HUES64 (cell line): ENCODE results near the gene NTM.

Experiments
- H3K27ac ChIP-seq: 2 replicates; pipeline ENCODE4 v1.7.0; 2013; ENCODE audit warnings: low read depth, low read length, inconsistent platforms
- H3K27me3 ChIP-seq: 2 replicates; pipeline ENCODE4 v1.6.1; 2013; ENCODE audit warnings: mild to moderate bottlenecking, low read length; ENCODE audit not compliant: insufficient read depth
- H3K36me3 ChIP-seq: 2 replicates; pipeline ENCODE4 v1.6.1; 2013; ENCODE audit warnings: mild to moderate bottlenecking, low read length; ENCODE audit not compliant: insufficient read depth
- H3K4me1 ChIP-seq: 2 replicates; pipeline ENCODE4 v1.6.1; 2013; ENCODE audit warnings: mild to moderate bottlenecking, low read length, moderate library complexity; ENCODE audit not compliant: insufficient read depth
- H3K4me3 ChIP-seq: 2 replicates; pipeline ENCODE4 v1.5.1; 2013; ENCODE audit warnings: mild to moderate bottlenecking, low read length, moderate library complexity
- H3K9ac ChIP-seq: 2 replicates; pipeline ENCODE4 v1.6.1; 2013; ENCODE audit warnings: mild to moderate bottlenecking, low read depth, low read length
- H3K9me3 ChIP-seq: 2 replicates; pipeline ENCODE4 v1.6.1; 2013; ENCODE audit warnings: low read depth, low read length; ENCODE audit not compliant: insufficient read depth
- WGBS: fragments of 150-250, 120-280 bp; methylation state at CpG from one replicate; pipeline ENCODE4 v1.1.7; 2013; ENCODE audit warnings: missing lambda C conversion rate; 5-methylcytosine and 5-hydroxymethylcytosine counted together

The NTM gene

DNA sequence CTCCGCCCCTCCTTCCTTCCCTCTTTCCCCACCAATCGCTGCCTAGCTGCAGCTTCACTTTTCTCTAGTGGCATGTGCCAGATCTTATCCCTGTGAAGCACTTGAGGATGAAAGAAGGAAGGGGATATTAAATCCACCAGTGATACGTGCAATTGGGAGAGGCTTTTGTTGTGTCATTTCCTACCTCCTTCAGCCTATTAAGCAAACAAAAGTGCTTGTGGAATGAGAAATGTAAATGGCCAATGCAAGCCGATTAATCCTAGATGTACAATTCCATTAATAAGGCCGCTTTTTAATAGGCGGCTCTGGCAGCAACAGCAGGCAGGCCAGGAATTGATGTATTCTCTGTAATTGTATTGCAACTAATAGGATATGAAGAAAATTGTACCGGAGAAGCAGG, 23.3 kb downstream of the NTM start:
- Histone ChIP-seq H3K4me1 (peaks cover 3% of the 10 kb centered on the region; the same call in 1 of the 2 replicates), H3K9me3 (no peaks in the 10 kb centered on the region), H3K9ac (no peak overlapping the region), H3K27me3 (no peaks in the 10 kb centered on the region), H3K36me3 (no peaks in the 10 kb centered on the region), H3K4me3 (no peak overlapping the region), H3K27ac (no peak overlapping the region)
- 94% methylated on average over 7 of the region's 7 CpGs for WGBS

GRCh38 chr11:131397675-131398074, 27.3 kb downstream of the NTM start:
- no peaks in the 10 kb centered on the region for H3K36me3 ChIP-seq
- H3K27me3 ChIP-seq, result no peaks in the 10 kb centered on the region
- 91% methylated on average over 3 of the region's 3 CpGs for WGBS
- H3K9me3 ChIP-seq, result no peaks in the 10 kb centered on the region
- peaks cover 3% of the 10 kb centered on the region; the same call in 1 of the 2 replicates for H3K4me1 ChIP-seq
- H3K4me3 ChIP-seq, result no peak overlapping the region
- no peak overlapping the region for H3K27ac ChIP-seq
- no peak overlapping the region for H3K9ac ChIP-seq

DNA sequence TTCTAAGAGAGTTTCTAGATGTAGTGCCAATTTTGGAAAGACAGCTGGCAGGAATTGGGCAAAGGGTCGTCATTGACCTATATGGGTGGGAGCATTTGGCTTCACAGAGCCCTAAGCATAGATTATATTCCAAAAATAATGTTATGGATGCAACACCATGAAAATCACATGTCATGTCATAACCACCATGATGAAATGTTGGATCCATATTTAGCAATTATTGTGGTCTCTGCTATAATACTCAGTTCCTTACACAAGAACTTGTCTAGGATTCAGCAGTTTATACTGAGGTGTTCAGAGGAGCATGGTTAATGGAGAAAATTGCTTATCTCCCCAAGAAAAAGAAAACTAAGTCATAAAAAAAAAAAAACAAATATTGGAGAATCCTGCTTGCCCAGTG, 31.6 kb downstream of the NTM start:
- H3K27ac ChIP-seq, result no peak overlapping the region
- no peaks in the 10 kb centered on the region for H3K27me3 ChIP-seq
- H3K9me3 ChIP-seq, result no peaks in the 10 kb centered on the region
- H3K4me3 ChIP-seq, result no peak overlapping the region
- no peak overlapping the region for H3K9ac ChIP-seq
- H3K4me1 ChIP-seq, result no peaks in the 10 kb centered on the region
- WGBS, result 90% methylated on average over 1 of the region's 1 CpG
- no peaks in the 10 kb centered on the region for H3K36me3 ChIP-seq

DNA sequence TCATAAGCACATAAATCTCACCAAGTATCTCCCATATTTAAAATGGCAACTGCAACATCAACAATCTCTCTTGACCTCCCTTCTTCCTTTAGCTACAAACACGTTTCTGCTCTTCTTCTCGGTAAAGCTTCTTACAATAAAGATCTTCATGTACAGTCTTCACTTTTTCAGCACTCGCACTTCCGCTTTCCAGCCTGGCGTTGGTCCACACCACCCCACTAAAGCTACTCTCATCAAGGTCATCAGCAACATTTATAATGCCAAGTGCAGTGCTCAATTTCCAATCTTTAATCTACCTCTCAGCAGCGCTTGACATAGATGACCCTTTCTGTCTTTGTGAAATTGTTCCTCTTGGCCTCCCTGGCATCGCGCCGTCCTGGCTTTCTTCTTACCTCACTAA, 33.6 kb downstream of the NTM start:
- Histone ChIP-seq H3K4me3 (no peak overlapping the region), H3K27me3 (no peaks in the 10 kb centered on the region), H3K36me3 (no peaks in the 10 kb centered on the region), H3K9ac (no peak overlapping the region), H3K4me1 (no peaks in the 10 kb centered on the region), H3K9me3 (no peaks in the 10 kb centered on the region), H3K27ac (no peak overlapping the region)
- 96% methylated on average over 9 of the region's 9 CpGs for WGBS

GRCh38 chr11:131408025-131408640, 37.7 kb downstream of the NTM start:
- Histone ChIP-seq H3K27me3 (no peaks in the 10 kb centered on the region), H3K4me1 (no peaks in the 10 kb centered on the region), H3K9me3 (no peaks in the 10 kb centered on the region), H3K27ac (no peak overlapping the region), H3K4me3 (no peak overlapping the region), H3K36me3 (no peaks in the 10 kb centered on the region), H3K9ac (no peak overlapping the region)
- 68% methylated on average over 5 of the region's 5 CpGs for WGBS

GRCh38 chr11:131409345-131409744, 38.9 kb downstream of the NTM start:
- no peaks in the 10 kb centered on the region for H3K27me3 ChIP-seq

DNA sequence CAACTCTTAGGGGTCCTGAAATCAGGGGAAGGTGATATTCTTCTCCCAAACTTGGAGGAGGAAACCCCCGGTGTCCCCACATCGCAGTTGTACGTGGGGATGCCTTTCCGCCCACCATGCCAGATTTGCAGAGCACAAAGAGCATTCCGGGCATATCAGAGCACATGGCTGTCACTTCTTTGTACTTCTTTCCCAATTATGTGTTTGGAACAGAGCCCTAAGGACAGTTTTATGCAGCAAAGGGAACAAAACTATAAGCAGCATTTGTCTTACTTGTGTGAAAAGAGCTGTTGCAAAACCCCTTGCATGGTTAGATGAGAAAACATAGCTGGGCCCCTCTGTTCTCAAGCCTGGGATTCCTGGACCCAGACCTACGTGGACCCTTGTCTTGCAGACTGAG, 41.2 kb downstream of the NTM start:
- H3K9ac ChIP-seq, result no peak overlapping the region
- H3K27ac ChIP-seq, result no peak overlapping the region
- H3K4me1 ChIP-seq, result no peaks in the 10 kb centered on the region
- H3K36me3 ChIP-seq, result no peaks in the 10 kb centered on the region
- 95% methylated on average over 6 of the region's 6 CpGs for WGBS
- no peak overlapping the region for H3K4me3 ChIP-seq
- no peaks in the 10 kb centered on the region for H3K27me3 ChIP-seq
- H3K9me3 ChIP-seq, result no peaks in the 10 kb centered on the region

More at GRCh38 chr11:131409345-131409744, 38.9 kb downstream of the NTM start:
- Histone ChIP-seq H3K27ac (no peak overlapping the region), H3K9me3 (no peaks in the 10 kb centered on the region), H3K36me3 (no peaks in the 10 kb centered on the region), H3K4me1 (no peaks in the 10 kb centered on the region), H3K9ac (no peak overlapping the region), H3K4me3 (no peak overlapping the region)
- WGBS, result 76% methylated on average over 8 of the region's 8 CpGs

DNA sequence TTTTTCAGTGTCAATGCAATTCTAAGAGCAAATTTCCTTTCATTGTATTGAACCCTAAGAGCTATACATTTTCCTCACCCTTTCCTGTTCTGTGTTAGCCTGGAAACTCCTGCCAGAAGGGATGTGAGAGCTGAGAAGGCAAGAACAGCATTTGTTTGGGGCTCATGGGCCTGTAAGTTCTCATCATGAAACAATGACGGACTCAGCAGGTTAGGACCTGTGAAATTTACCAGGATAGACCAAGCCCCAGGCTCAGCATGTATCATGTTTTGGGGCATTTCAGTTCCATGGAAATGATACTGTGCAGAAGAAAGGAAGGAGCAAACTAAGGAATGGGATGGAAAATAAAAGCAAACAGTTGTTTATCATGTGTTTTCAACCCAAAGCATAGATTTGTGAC, 41.6 kb downstream of the NTM start:
- no peaks in the 10 kb centered on the region for H3K9me3 ChIP-seq
- no peak overlapping the region for H3K4me3 ChIP-seq
- WGBS, result 95% methylated on average over 1 of the region's 1 CpG

GRCh38 chr11:131413217-131413616, 42.8 kb downstream of the NTM start:
- H3K36me3 ChIP-seq, result no peaks in the 10 kb centered on the region
- no peak overlapping the region for H3K9ac ChIP-seq
- no peak overlapping the region for H3K4me3 ChIP-seq
- H3K27ac ChIP-seq, result no peak overlapping the region
- H3K9me3 ChIP-seq, result no peaks in the 10 kb centered on the region
- H3K4me1 ChIP-seq, result no peaks in the 10 kb centered on the region
- WGBS, result 96% methylated on average over 7 of the region's 7 CpGs
- H3K27me3 ChIP-seq, result no peaks in the 10 kb centered on the region

More for the DNA sequence above, 41.6 kb downstream of the NTM start:
- Histone ChIP-seq H3K27me3 (no peaks in the 10 kb centered on the region), H3K9ac (no peak overlapping the region), H3K36me3 (no peaks in the 10 kb centered on the region), H3K4me1 (no peaks in the 10 kb centered on the region), H3K27ac (no peak overlapping the region)

- H3K4me1 ChIP-seq, result no peaks in the 10 kb centered on the region
- H3K27ac ChIP-seq, result no peak overlapping the region
- 70% methylated on average over 6 of the region's 6 CpGs for WGBS
- no peaks in the 10 kb centered on the region for H3K9me3 ChIP-seq
- H3K4me3 ChIP-seq, result no peak overlapping the region
- no peak overlapping the region for H3K9ac ChIP-seq
- no peaks in the 10 kb centered on the region for H3K36me3 ChIP-seq
- no peaks in the 10 kb centered on the region for H3K27me3 ChIP-seq
These were observed 47.8 kb downstream of the NTM start for GRCh38 chr11:131418189-131418588.

GRCh38 chr11:131421066-131421855, 50.8 kb downstream of the NTM start:
- 97% methylated on average over 10 of the region's 10 CpGs for WGBS
- Histone ChIP-seq H3K9ac (no peak overlapping the region), H3K27ac (no peak overlapping the region), H3K4me1 (no peaks in the 10 kb centered on the region), H3K36me3 (no peaks in the 10 kb centered on the region), H3K27me3 (no peaks in the 10 kb centered on the region), H3K9me3 (no peaks in the 10 kb centered on the region), H3K4me3 (no peak overlapping the region)
